ENCODE results near the gene CCDC187. TPM values are rescaled to one million over a fixed set of nuclear protein-coding genes. Genes with fewer than 3 reads are reported as not detected.

Gene CCDC187
- total RNA-seq, 2 donors from 2014 or later: 0.30 to 0.48 TPM

DNA sequence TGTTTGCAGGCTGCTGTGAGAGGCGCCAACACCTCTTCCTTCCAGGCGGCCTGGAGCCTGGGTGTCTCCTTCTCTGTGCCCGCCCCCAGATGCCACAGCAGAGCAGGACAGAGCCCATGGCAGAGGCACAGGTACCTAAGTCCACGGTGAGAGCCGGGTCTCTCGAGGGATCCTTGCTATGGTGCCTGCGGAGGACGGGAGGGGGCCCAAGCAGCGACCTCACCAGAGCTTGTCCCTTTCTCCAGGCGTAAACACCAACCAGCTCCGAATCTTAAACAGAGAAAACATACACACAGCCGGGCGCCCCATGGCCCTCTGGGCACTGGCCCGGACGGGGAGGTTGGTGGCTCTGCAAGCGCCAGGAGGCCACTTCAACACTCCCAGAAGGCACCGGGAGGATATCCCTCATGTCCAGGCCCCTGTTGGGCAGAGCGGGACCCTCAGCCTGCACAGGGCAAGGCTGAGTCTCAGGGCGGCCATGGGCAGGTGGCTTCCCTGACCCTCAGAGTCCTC is 11.8 kb downstream of the CCDC187 start:
- intact Hi-C loops (cut with DNase I): no loop called here
- Histone ChIP-seq H3K27me3 (no peaks in the 10 kb centered on the region), H3K27ac (no peak overlapping the region), H3K9ac (ENCODE audit: low read depth in 2 of 2, low read length in 2 of 2) (no peak overlapping the region), H3K9me3 (no peaks in the 10 kb centered on the region), H3K4me1 (peaks cover 6% of the 10 kb centered on the region), H3K36me3 (no peaks in the 10 kb centered on the region), H3K4me3 (no peak overlapping the region)
- no peak for DNase-seq
- TF ChIP-seq, protein P1, sequence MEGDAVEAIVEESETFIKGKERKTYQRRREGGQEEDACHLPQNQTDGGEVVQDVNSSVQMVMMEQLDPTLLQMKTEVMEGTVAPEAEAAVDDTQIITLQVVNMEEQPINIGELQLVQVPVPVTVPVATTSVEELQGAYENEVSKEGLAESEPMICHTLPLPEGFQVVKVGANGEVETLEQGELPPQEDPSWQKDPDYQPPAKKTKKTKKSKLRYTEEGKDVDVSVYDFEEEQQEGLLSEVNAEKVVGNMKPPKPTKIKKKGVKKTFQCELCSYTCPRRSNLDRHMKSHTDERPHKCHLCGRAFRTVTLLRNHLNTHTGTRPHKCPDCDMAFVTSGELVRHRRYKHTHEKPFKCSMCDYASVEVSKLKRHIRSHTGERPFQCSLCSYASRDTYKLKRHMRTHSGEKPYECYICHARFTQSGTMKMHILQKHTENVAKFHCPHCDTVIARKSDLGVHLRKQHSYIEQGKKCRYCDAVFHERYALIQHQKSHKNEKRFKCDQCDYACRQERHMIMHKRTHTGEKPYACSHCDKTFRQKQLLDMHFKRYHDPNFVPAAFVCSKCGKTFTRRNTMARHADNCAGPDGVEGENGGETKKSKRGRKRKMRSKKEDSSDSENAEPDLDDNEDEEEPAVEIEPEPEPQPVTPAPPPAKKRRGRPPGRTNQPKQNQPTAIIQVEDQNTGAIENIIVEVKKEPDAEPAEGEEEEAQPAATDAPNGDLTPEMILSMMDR (IDR thresholded peaks at IDR 0.05): no peak

DNA sequence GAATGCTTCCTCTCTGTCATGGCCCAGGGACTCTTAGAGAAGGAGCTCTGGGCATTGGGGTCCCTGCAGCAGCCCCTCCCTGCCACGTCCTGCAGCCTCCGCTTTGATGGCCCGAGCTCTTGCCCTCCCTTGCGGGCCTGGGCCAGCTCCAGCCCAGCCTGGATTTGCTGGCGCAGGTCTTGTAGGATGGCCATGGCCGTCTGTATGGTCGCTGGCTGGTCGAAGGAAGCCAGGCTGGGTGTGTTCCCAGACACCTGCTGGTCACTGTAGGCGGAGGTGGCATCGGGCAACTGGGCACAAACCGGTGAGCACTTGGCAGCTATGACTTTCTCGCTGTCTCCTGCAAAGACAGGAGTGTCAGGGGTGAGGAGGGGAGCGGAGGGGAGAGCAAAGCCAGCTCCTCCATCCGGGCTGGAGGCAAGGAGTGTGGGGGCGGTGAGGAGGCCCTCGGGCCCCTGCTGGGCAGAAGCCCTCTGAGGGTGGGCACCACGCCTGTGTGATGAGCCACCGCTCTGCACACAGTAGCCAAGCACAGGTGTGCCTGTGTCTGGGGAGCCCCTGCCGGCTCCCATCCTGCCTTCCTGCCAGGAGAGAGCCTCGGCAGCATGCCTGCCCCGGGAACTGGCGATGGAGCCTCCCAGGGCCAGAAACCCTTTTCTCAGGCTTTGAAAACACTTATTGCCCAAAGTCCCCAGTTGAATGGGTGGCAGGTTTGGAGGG is 12.4 kb downstream of the CCDC187 start:
- no peak overlapping the region for H3K4me3 ChIP-seq
- H3K4me1 ChIP-seq: peaks cover 1% of the 10 kb centered on the region
- no peak overlapping the region for H3K9ac ChIP-seq (ENCODE audit: low read depth in 2 of 2, low read length in 2 of 2)
- H3K27ac ChIP-seq: no peak overlapping the region
- H3K36me3 ChIP-seq: no peaks in the 10 kb centered on the region
- intact Hi-C loops (cut with DNase I): no loop called here
- TF ChIP-seq, protein P1 (IDR thresholded peaks at IDR 0.05): no peak
- DNase-seq: no peak
- H3K9me3 ChIP-seq: no peaks in the 10 kb centered on the region
- H3K27me3 ChIP-seq: no peaks in the 10 kb centered on the region

DNA sequence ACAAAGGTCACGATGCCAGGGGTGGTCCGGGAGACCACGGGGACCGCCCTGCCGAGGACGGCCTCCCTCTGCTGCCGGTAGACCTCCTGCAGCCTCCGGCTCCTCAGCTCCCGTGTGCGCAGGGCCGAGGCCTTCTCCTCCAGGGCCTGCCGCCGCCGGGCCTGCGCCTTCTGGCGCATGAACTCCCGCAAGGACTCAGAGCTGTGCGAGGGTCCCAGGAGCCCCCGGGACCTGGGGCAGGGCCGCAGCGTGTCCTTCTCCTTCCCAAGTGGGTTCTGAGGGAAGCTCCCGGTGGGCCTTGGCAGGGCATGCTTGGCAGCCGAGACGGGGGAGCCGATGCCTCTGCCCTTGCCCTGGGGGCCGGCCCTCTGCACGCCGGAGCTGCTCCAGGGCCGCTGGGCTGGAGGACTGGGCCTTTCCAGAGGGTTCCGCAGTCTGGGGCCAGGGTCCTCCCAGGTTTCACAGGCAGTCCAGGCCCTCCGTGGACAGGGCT is 13.3 kb downstream of the CCDC187 start:
- no peaks in the 10 kb centered on the region for H3K4me1 ChIP-seq
- no peak overlapping the region for H3K9ac ChIP-seq (ENCODE audit: low read depth in 2 of 2, low read length in 2 of 2)
- H3K27me3 ChIP-seq: no peaks in the 10 kb centered on the region
- H3K9me3 ChIP-seq: no peaks in the 10 kb centered on the region
- TF ChIP-seq, protein P1 (IDR thresholded peaks at IDR 0.05): no peak
- no peaks in the 10 kb centered on the region for H3K36me3 ChIP-seq
- DNase-seq: no peak
- intact Hi-C loops (cut with DNase I): no loop called here
- H3K4me3 ChIP-seq: no peak overlapping the region
- no peak overlapping the region for H3K27ac ChIP-seq

- Histone ChIP-seq H3K9me3 (no peaks in the 10 kb centered on the region), H3K27ac (no peak overlapping the region), H3K36me3 (no peaks in the 10 kb centered on the region), H3K4me1 (no peaks in the 10 kb centered on the region), H3K9ac (ENCODE audit: low read depth in 2 of 2, low read length in 2 of 2) (no peak overlapping the region), H3K27me3 (no peaks in the 10 kb centered on the region), H3K4me3 (no peak overlapping the region)
- TF ChIP-seq, protein P1 (IDR thresholded peaks at IDR 0.05): no peak
- DNase-seq: no peak
- intact Hi-C loops (cut with DNase I): loop anchor here (10.0 kb wide), 1 partner anchor 115 kb away; no protein-coding TSS in a partner anchor
Measured at GRCh38 chr9:136289651-136290507, 14.0 kb downstream of the CCDC187 start.

GRCh38 chr9:136287960-136288753 is 15.7 kb downstream of the CCDC187 start:
- Histone ChIP-seq H3K4me1 (peaks cover 4% of the 10 kb centered on the region), H3K9ac (ENCODE audit: low read depth in 2 of 2, low read length in 2 of 2) (no peak overlapping the region), H3K27ac (no peak overlapping the region), H3K36me3 (no peaks in the 10 kb centered on the region), H3K4me3 (no peak overlapping the region), H3K9me3 (no peaks in the 10 kb centered on the region), H3K27me3 (no peaks in the 10 kb centered on the region)
- no peak for DNase-seq
- intact Hi-C loops (cut with DNase I): loop anchor here (10.0 kb wide), 1 partner anchor 113 kb away; no protein-coding TSS in a partner anchor
- TF ChIP-seq, protein P1 (IDR thresholded peaks at IDR 0.05): no peak

All from colonic mucosa (tissue), 4 donors.